HG03139 (cell line): ENCODE measurements around the gene COPS7A.

Experiments
- ATAC-seq: cut with Tn5 transposase; IDR thresholded peaks from one replicate; pipeline ENCODE4 v1.9.1; 2021; ENCODE audit not compliant: unreplicated experiment

The COPS7A gene, protein sequence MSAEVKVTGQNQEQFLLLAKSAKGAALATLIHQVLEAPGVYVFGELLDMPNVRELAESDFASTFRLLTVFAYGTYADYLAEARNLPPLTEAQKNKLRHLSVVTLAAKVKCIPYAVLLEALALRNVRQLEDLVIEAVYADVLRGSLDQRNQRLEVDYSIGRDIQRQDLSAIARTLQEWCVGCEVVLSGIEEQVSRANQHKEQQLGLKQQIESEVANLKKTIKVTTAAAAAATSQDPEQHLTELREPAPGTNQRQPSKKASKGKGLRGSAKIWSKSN

DNA sequence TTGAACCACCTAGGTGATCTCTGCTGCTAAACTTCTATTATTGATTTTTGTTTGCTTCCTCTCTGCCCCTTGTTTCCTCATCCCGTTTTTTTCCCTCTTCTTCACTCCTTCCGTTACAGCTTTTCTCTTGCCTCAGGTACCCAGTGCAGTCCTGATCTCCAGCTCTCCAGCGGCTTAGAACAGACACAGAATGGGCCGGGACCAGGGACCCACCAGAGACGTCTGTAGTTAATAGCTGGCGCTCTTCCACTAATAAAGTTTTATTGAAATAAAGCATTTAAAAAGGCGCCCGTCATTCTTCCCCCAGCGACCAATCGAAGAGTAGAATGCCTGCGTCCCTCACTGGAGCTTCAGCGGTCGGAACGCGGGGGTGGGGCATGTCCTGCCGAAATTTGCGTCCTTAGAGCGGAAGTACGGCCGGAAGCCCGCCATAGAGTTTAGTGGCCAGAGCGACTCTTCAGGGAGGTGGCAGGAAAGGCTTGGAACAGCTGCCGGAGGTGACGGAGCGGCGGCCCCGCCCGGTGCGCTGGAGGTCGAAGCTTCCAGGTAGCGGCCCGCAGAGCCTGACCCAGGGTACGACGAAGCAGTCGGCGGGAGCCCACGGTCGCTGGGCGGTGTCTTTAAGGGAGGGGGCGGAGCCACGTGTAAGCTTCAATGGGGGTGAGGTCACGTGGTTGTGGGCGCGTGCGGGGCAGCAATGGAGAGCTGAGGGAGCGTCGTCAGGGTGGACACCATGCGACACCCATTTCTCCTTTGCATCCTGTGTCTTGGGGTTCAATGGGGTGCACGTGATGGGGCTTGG is at the start of gene COPS7A:
TSS of gene COPS7A (plus strand) at position 440 of the 802 bp plus-strand sequence. CDS start 611 bp downstream, outside the sequence.
- peak; percentile 96 for ATAC-seq

DNA sequence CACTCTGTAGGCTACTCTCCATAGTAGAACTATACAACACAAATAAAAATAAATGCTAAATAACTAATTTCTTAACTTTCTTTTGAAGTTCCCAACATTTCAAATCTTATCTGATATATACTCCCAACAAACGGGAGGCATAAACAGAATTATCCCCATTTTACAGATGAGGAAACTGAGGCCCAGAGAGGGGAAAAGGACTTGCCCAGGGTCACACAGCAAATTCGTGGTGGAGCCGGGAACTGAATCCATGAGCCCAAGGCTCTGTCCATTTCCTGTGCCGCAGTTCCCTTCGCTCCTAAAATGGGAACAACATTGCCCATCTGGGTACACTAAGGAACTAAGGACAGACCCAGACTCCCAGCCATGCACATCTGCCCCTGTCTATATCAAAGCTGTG is 46.9 kb upstream of the COPS7A start:
- no peak for ATAC-seq

DNA sequence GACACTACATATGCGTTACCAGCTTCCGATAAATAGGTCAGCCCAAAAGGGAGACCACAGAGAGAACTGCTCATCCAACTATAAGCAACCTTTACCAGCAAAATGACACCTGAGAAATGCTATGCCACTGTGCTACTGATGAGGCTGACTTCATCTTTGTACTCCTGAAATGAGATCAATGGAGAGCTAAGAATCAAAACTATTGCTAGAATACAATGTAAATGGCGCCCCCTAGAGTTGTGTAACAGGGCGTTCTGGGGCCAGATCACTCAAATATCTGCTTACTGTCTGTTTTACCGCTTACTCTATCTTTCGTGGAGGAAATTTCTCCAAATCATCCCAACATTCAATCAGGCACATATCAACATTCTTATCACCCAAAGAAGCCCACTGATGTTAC is 39.2 kb upstream of the COPS7A start:
- no peak for ATAC-seq

DNA sequence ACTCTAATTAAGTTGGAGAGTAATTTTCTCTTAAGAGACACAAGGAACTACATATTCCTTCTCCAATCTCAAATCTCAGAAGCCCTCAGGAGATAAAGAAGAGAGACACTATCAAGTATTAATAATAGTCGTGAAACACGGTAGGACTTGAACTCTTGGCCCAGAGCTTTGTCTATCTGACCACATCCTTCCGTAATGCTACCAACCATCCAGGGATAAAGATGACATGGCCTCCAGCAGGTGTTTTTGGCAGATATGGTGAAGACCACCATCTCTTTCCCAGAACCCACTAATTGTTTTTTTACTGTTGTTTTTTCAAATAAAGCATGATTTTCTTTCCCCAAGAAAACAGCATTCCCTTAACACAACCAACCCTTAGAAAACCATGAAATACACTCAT is 38.0 kb upstream of the COPS7A start:
- no peak for ATAC-seq

DNA sequence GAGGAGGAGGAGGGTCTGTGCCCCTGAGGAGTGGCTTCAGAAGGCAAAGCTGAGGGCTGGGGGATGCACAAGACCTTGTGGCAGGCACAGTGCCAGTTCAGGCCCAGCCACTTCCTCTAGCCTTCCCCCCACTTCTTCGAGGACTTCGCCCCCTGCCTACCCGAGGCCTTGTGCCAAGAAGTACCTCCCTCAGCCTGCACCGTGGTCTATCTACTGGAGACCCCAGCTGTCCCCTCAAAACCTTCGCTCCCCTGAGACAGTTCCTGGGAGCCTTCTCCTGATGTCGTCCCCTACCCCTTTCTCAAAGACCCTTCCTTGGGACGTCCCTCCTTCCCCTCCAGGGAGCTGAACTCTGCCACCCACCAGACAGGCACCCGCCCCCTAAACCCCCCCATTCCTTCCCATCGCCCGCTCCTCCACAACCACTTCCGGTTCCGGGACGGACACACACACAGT is 35.3 kb upstream of the COPS7A start:
- no peak for ATAC-seq

DNA sequence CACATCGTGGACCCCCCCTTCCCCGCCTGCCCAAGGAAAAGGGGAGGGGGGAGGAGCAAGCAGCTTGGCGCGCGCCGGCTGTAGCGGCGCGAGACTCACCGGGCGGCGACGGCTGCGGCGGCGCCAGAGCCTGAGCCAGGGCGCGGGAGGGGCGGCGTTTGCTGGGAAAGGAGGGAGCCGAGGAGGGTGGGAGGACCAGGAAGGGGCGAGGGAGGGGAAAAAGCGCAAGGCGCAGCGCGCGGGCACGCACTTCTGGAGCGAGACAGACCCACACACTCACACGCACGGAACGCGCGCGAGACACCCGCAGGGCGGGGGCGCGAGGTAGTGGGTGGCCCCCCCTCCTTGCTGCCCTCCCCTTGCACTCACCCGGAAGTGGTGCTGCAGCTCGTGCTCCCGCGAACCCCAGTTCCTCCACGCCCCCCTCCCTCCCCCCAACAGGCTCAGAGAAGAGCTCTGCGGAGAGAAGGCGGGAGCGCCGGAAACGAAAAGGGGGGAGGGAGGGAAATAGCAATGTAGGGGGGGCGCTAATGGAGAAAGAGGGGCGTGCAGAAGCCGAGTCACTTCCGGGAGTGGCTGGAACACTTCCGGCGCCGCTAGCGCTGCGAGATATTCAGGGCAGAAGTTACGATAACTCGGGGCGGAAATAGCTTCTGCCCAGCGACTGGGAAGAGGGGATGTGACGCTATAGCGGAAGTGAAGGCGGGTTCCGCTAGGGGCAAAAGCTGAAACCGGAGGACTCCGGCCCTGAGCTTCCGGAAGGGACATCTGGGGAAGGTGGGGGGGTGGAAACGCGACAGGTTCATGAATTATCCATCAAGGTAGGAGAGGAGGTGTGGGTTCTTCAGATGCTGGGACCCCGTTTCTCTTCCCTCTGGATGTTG is 34.6 kb upstream of the COPS7A start, which contains the start of gene ZNF384:
TSS of gene ZNF384 (minus strand) at position 377 of the 884 bp plus-strand sequence. CDS start 9,855 bp downstream, outside the sequence.
- ATAC-seq: peak; percentile 73

DNA sequence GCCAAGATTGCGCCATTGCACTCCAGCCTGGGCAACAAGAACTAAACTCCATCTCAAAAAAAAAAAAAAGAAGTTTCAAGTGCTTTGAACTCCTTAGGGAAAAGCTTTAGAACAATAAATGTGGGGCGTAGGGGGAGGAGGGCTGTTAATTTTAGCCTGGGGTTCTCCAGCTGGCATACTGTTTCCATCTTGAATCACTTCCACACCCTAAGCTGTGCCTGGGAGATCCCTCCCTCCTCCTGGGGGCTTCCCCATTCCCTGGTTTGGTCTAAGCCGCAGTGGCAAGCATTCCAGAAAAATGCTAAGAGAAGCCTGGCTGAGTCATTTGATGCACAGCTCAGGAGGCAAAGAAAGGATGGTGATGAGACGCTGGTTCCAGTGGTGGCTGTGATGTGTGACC is 32.4 kb upstream of the COPS7A start:
- no peak for ATAC-seq

DNA sequence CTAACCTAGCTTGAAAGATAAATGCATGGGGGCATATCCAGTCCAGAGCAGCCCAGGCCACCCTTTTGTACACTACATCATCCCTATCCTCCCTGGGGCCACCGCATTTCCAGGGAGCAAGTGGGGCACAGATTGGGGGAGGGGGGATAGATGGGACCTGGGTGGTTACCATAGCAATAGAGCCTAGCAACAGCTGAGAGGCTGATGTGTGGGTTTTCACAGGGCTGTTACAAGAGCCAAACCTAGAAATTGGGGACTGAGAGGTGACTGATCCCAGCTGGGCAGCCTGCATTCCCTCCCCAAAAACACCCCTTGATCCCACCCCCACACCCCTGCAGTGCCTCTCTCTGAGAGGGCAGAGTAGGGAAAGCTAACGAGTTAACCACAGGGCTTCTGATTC is 31.0 kb upstream of the COPS7A start:
- no peak for ATAC-seq

DNA sequence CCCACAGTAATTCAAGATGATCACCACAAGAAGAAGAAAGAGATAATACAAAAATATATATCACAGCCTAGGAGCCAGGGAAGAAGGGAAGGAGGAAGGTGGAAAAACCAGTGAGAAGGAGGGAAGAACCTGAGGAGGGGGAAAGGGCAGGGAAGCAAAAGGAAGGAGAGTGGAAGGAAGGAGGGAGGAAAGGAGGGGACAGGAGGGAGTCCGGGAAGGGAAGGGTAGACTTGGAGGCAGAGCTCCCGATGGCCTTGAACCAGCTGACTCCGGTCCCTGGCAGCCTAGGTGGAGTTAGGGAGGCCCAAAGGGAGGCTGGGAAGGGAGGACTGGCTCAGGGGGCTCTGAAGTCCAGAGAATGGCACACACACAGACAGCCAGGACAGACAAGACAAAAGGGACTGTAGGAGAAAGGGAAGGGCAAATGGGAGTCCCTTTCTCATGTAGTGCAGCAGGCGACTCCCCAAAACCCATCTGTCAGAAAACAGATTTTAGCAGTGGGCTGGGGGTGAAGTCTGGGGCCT is 30.0 kb upstream of the COPS7A start:
- no peak for ATAC-seq

DNA sequence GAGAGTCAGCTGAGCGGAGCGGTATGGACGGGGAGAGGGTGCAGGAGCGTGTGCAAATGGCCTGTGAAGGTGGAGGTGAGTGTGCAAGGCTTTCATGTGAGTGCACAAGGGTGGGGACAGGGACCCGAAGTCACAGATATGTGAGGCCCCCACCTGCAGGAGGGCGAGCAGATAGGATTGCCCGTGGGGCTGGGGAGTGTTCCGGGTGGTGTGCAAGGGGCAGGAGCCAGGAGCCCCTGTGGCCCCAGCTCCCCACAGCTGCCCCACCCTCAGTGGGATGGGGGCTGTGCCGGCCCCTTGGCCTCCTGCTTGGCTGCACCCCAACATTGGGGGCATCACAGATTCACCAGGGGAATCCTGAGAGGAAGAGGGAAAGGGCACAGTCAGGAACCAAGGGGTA is 29.1 kb upstream of the COPS7A start:
- no peak for ATAC-seq

DNA sequence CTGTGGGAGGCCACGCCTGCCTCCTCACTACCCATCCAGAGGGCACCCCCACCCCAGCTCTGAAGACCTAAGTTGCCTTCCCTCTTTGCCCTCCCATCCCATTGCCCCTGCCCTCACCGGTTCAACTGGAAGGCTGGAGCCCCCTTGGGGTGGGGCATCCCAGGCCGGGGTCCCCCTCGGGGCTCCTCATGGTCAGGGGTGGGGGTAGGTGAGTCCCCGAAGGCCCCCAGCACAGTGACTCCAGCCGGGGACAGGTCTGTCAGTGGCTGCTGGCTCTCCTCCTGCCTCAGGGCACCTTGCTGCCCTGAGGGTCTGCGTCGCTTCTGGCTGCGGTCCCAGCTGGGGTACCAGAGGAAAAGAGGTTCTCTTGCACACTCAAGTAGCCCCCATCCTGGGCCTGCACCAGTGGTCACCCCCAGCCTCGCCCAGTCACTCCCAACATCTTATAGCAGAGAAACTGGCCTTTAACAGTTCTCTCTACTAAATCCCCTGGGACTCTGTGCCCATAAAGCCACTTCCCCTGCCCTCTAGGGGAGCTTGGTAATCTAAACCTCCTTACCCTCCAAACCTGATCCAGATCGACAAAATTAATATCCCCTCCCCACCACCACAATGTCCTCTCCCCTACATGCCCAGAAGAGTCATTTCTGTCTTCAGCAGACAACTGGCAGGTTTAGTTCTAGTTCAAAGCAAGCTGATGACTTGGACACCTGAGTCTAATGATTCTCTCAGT is 28.4 kb upstream of the COPS7A start:
- ATAC-seq: no peak

DNA sequence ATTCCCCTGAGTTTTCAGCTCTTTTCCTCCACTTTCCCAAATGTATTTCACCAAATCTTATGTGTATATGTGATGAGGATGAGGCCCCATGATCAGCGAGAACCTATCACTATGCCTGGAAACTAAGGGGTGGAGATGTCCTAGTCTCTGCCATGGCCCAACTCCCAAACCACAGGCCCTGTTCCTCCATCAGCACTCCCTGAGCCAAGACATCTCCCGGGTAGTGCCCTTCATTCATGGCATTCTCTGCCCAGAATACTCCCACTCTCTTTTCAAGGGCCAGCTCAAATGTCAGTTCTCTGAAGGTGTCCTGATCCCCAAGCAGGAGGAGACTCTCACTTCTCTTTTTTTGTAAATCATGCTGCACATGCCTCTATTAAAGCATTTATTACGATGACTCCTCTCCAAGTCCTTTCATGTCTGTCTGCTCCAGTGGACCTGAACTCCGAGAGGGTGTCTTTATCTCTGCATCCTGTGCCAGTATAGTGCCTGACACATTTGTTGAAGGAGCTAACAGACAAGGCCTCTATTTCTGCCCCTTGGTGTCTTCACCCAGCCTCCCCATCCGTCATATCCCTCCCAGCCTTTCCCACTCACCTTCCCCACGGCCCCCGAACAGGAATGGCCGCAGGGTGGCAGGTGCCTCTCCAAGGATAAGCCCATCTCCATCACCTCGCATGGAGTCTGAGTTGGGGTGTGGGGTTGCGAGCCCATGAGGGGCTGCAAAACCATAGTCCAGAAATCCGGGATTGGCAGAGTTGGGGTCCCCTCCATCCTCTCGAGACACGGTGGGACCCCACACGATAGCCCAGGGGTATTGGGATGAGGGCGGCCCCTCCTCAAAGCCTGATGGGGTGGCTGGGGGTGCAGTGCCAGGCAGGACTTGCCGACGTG is 26.9 kb upstream of the COPS7A start:
- ATAC-seq: no peak

DNA sequence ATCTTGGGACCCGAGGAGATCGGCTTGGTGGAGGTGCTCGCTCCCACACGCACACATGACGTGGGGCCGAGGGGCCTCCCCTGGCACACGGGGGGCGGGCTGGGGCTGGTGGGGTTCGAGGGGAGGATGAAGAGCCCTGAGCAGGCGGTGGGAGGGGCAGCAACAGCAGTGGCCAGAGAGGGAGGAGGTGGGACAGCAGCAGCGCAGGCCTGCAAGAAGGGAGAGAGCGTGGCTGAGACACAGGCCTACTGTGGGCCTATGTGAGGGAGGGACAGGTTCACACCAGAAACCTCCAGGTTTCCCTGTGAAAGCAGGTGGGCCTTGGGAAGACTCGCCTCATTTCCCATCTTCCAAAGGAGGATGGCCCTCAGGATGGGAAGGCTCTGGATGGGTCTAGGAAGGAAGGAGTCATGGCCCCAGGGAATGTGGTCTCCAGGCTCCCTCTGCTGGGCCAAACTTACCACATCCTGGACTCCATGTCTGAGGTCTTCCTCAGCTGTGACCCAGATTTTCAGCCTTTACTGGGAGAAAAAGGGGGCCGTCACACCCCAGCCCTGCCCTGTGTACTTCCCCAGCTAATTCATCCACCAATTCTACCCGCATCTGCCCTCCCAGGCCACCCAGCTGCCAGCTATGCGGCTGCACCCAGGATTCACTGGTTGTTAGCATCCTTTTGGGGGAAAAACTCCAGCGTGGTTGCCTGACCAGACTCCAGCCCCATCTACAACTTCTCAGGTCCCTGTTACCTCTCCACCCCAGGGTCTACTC is 26.1 kb upstream of the COPS7A start:
- no peak for ATAC-seq

DNA sequence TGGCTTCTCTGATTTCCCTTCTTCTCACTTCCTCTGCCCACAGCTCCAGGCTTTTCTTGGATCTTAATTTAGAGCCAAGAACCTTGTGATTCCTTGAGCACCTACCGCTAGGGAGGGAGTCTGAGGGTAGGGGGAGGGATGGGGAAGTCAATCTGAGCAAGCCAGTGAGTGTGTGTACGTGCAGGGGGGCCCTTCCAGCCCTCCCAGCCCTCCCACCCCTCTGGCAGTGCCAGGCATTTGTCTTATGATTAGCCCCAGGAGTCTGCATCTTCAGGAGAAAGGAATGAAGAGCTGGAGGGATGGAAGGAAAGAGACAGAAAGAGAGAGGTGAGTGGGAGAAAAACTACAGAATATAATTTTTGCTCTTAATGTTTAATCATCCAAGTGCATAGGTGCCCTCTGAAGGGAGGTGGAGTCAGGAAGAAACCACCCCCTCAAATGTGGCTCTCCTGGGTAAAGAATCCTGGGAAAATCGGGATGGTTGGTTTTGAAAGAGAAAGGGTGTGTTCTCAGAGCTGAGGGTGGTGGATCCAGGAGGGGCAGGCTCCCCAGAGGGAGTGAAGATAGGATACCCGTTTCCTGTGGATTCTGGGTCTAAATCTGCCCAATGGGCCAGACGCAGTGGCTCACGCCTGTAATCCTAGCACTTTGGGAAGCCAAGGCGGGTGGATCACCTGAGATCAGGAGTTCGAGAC is 25.3 kb upstream of the COPS7A start:
- no peak for ATAC-seq

DNA sequence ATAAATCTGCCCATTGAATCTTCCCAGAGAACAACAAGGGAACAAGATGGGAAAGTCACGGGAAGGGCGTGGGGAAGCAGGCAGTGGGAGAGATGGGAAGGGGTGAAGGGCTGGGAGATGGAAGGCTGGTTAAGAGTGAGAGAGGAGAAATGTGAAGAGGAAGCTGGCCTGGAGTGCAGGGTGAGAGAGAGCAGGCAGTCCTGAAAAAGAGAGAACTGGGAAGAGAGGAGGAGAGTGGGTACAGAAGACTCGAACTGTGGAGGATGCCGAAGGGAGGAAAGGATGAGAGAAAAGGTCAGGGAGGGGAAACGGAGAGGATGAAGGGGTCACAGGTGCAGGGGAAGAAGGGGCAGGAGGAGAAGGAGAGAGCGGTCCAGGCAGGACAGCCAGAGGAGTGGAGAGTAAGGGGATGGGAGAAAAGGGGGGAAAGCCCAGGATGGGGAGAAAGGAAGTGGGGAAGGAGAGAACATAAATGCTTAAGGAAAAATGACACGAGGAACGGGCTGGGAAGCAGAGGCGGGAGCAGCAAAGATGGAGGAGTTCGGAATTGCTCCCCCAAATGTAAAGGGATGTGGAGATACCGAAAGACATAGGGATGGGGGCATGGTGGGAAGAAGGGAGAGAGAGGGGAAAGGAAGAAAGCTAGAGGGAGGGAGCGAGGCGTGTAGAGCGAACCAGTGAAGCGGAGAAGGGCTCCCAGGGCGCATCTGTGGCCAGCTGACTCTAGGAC is 24.4 kb upstream of the COPS7A start:
- no peak for ATAC-seq

DNA sequence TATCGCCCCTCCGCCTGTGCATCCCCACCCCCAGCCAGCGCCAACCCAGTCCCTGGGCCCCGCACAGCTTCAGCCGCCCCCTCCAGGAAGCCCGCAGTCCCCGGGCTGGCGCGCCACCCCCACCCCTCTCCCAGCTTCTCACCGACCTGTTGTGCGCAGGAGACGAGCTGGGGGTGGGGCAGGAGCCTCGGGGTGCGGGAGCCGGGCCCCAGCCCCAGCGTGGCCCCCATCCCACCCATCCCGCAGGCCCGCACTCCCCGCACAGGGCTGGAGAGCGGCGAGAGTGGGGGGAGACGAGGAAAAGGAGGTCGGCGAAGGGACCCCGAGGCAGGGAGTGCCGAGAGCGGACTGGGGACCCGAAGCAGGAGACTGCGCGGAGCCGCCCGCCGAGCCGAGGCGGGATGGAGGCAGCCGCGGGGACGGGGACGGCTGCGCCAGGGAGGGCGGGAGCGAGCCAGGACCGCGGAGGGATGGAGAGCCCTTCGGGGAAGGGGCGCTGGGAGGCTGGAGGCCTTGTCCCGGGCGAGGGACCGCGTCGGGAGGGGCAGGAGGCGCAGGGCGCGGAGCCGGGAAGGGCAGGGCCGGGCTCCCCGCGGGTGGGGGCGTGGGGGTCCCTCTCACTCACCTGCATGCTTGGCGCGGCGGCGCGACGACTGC is 23.7 kb upstream of the COPS7A start:
- ATAC-seq: no peak

DNA sequence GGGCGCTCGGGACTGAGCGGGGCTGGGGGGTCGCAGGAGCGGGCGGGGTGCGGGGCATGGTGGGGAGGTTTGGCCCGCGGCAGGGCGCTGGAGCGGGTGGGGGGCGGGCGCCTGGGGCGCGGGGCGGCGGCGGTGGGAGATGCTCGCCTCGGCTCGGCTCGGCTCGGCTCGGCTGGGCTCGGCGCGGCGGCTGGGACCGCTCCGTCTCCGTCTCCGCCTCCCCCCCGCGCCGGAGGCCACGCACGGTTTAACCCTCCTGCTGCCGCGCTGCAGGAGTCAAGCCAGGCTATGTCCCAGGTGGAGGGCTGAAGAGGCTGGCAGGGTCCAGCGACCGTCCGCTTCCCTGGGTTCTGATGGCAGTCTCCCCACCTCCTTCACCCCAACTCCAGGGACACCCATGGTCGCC is 23.2 kb upstream of the COPS7A start, which contains the start of gene PIANP:
TSS of gene PIANP (minus strand) at position 170 of the 406 bp plus-strand sequence. CDS start 2,754 bp downstream, outside the sequence.
- no peak for ATAC-seq
